Measurements from ENCODE around the gene KIAA1549.
"Not testable (repeated sequence)": the region's sequence is repeated elsewhere in the genome, so short reads cannot be mapped to it uniquely, and the experiment has no call there.

KIAA1549 gene

GRCh38 chr7:138941545-138941944 lies 39.6 kb downstream of the KIAA1549 start:
- no peak for FAIRE-seq

GRCh38 chr7:138940602-138941001 lies 40.6 kb downstream of the KIAA1549 start:
- FAIRE-seq: not testable (repeated sequence)

- FAIRE-seq: no peak
Measured at GRCh38 chr7:138937484-138937883, 43.7 kb downstream of the KIAA1549 start.

GRCh38 chr7:138935465-138936011 lies 45.7 kb downstream of the KIAA1549 start:
- no peak for FAIRE-seq

DNA sequence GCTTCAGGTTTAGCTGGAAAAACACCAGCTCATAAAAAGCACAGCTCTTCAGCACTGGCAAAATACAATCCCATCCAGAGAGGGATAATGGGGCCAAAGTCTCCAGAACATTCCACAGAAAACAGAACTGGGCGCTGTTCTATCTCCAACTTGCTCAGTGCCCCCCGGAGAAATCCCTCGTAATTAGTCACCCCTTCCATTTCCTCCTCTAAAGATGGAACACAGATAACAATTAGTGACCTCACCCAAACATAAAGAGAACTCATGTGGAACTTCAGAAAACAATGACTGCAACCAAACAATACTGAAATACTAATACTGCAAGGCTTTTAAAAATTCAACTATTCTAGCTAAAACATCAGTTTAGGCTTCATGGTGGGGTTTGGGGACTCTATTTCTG lies 46.3 kb downstream of the KIAA1549 start:
- FAIRE-seq: no peak

DNA sequence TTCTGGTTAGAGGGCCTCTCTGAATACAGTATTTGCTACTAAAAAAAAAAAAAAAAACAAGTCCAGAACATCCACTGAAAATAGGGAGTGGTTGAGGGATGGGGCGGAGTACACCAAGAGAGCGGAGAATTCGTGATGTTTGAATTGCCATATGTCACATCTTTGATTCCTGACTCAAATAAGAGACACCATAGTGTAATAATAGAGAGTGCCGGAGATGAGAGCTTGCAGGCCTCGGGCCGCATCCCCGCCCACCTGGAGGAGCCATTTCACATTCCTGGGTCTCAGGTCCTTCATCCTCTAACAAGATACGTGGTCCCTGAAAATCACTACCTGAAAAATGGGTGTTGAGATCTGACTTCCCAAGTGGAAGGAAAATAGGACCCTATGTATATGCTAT lies 46.8 kb downstream of the KIAA1549 start:
- FAIRE-seq: no peak

DNA sequence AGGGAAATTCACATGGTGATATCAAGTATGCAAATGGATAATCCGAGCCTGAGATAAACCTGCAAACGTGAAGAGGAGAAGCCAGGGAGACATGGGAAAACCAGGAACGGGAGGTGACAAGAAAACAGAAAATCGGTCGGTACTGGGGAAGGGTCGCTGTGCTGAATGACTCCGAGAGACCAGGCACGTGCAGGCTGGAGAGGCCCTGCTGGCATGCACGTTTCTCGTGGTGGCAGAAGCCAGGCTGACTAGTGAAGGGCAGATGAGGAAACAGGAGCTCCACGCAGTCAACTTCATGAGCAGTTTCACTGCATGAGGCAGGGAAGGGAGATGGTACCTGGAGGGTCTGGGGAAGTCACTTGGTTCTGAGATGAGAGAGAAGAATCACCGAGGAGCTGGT lies 48.3 kb downstream of the KIAA1549 start:
- no peak for FAIRE-seq

- no peak for FAIRE-seq
Measured at GRCh38 chr7:138932427-138932826, 48.8 kb downstream of the KIAA1549 start.

DNA sequence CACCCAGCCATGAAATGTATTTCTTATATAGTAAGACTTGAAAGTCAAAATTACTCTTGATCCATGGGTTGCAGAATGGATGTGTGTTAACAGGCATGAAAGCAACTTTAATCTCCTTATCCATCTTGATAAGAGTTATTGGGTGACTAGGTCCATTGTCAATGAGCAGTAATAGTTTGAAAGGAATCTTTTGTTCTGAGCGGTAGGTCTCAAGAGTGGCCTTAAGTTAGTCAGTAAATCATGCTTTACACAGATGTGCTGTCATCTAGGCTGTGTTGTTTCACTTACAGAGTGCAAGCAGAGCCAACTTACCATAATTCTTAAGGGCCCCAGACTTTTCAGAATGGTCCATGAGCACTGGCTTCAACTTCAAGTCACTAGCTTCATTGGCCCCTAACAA lies 51.2 kb downstream of the KIAA1549 start:
- no peak for FAIRE-seq

DNA sequence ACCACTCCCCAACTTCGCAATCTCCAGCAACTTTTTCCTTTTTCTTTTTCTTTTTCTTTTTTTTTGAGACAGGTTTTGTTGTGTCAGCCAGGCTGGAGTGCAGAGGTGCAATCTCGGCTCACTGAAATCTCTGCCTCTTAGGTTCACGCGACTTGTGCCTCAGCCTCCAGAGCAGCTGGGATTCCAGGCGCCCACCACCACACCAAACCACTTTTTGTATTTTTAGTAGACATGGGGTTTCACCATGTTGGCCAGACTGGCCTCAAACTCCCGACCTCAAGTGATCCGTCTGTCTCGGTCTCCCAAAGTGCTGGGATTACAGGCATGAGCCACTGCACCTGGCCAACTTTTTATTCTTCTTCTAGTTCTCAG lies 55.0 kb downstream of the KIAA1549 start:
- no peak for FAIRE-seq

DNA sequence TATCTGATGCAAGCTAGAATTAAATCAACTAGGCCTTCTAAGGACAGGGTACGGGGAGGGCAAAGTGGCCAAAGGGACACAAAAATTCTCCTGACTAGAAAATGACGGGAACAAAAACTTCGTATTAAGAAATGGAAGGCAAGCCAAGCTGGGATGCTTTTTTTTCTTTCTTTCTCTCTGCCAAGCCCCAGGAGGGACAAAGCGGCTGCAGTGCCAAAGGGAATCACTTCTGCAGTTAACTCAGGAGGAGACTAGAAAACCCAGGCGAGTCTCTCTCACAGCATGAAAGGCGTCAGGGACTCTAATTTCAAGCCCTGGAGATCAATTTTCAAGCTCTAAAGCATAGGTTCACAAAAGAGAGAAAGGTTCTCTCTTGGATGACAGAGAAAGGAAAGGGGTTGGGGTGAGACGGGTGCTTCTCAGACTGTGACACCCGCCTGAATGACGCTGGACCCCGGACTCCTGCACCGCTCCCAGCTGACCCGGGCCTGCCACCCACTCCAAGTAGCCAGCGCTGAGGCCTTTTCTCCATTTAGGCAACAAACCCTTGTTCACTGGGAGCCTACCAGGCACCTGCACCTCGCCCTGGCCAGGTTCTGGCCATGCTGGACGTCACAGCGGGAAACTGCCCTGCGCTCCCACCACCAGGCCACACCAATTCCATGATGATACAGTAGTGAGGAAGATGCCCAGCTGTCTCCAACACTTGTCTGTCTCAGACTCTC lies 56.5 kb downstream of the KIAA1549 start:
- FAIRE-seq: no peak

DNA sequence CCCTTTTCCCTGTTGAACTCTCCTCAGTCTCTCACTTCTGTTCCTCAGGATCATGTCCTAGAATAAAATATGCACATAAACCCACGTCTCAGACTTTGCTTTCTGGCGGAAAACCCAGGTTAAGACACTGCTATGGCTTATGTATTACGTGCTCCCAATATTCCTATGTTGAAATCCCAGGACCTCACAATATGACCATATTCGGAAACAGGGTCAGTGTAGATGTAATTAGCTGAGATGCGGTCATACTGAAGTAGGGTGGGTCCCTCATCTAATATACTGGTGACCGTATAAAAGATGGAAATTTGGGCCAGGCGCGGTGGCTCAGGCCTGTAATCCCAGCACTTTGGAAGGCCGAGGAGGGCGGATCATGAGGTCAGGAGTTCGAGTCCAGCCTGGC lies 59.9 kb downstream of the KIAA1549 start:
- no peak for FAIRE-seq

DNA sequence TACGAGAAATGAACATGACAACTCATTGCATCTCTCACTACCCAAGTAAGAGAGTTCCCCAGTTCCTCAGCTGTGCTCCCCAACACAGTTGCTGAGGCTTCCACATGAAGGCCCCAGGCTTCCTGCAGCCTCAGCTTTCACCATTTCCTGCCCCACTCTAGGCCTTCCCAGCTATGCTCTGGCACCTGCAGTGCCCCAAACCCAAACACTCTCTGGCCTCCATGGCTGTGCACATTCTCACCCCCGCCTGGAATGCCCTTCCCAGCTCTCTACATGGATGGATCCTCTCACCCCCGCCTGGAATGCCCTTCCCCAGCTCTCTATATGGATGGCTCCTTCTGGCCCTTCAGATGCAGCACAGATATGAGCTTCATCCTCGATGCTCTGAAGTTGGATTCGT lies 61.3 kb downstream of the KIAA1549 start:
- FAIRE-seq: no peak

- FAIRE-seq: no peak
Measured at GRCh38 chr7:138919216-138919615, 62.0 kb downstream of the KIAA1549 start.

DNA sequence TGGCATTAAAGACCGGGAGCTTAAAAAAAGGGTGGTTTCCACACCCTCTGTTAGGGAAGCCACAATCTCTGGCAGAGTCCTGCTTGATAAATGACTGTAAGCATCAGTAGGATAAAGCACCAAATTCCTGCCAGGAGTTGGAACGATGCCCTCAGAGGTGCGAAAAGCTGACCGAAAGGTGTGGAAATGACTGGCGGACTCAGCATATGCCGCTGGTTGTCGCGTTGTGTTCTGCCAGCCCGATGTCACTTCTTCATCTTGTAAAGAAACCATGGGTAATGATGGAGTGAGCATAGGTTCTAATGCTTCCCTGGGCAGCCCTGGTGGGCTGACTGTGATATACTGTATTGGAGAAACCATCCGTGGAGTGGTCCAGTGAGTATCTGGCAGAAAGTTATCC lies 62.4 kb downstream of the KIAA1549 start:
- FAIRE-seq: no peak

- no peak for FAIRE-seq
Measured at GRCh38 chr7:138918176-138918575, 63.0 kb downstream of the KIAA1549 start.

DNA sequence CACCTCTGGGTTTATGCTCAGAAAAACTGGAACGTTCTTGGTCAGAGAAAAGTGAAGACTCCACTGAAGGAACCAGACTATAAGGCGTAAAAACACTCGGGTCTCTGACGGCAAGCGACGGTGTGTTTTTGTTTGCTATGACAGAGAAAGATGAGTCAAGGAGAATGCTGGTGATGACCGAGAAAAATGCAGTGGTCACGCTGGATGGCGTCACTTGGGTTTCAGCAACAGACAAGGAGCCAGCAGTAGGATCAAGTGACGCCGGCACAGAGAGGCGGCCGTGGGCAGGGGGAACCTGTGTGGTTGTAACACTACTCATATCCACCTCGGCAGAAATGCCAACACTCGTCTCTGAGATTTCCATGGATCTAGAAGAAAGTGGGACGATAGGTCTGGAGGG lies 63.4 kb downstream of the KIAA1549 start:
- FAIRE-seq: no peak

GRCh38 chr7:138916731-138917130 lies 64.5 kb downstream of the KIAA1549 start:
- FAIRE-seq: no peak

- no peak for FAIRE-seq
Measured at GRCh38 chr7:138916275-138916674, 64.9 kb downstream of the KIAA1549 start.

DNA sequence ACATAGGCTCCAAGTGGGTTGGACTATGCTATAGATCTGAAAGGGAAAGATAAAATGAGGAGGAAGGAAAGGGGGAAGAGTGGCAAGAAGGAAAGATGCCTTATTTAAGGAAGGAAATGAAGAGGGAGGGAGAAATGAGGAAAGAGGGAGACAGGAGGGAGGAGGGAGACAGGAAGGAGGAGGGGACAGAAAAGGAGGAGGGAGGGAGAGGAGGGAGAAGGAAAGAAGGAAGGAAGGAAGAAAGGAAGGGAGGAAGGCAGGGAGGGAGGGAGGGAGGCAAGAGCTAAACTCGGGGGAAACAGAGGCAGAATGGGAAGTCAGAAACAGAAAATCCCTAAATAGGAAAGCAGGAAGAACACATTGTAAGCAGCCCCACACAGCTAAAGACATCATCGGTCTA lies 67.4 kb downstream of the KIAA1549 start:
- FAIRE-seq: no peak

GRCh38 chr7:138911007-138911406 lies 70.2 kb downstream of the KIAA1549 start:
- FAIRE-seq: no peak

- FAIRE-seq: no peak
Measured at GRCh38 chr7:138907850-138908249, 73.3 kb downstream of the KIAA1549 start.

DNA sequence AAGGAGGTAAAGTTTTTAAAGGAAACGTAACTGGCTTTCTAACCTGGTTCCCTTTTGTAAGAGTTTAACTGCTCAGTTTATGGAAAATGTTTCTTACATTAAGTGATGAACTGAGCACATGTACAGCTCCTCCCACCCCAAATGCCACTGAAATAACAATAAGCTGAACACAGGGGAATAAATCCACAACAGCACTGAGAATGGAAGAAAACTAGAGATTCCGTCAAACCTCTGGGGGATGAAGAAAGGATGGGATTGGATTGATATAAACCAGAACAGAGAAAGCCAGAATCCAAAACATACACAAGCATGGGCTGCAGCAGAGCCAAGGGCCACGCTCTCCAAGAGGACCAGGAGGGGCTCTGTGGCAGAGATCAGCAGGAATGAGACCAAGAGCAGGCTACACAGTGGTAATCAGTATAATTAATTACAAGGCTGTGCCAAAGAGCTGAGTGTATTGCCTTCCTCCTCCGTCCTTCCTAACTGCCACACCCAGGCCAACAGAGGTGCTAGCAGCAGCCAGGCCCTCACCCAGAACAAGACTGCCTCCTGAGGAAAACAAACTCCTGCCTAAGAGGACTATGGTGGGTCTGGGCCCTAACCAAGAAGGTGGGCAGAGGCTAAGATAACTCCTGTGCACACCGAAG lies 73.9 kb downstream of the KIAA1549 start:
- no peak for FAIRE-seq

DNA sequence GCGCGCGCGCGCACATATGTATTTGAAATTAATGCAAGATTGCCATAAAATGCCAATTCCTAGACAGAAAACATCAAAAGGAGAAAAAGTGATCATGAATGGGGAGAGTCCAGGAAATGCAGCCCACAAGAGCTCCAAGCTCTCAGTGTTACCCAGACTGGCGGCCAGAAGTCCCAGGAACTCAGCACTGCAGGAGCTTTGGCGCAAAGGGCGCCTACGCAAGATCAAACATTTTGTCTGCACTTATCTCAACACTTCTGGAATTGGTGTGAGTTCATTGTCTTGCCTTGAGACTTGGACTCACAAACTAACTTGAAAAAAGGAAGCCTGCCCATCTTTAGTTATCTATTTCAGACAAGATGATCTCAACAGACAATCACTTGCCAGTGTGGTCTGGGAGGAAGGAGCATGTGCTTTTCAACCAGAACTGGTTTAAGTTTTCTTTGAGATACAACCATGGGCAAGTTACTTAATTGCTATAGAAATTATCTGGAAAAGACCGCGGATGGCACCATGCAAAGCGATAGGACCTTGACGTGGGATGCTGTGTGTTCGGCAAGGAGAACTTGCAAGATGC lies 77.2 kb downstream of the KIAA1549 start:
- FAIRE-seq: no peak

Data from TTC549 (cell line).